Measurements from ENCODE around the gene HCRTR2. TPM values are rescaled to one million over a fixed set of nuclear protein-coding genes. Genes with fewer than 3 reads are reported as not detected.
"Not testable (repeated sequence)": the region's sequence is repeated elsewhere in the genome, so short reads cannot be mapped to it uniquely, and the experiment has no call there.

The HCRTR2 gene
- total RNA-seq, 1 donor from 2014 or later = not detected

DNA sequence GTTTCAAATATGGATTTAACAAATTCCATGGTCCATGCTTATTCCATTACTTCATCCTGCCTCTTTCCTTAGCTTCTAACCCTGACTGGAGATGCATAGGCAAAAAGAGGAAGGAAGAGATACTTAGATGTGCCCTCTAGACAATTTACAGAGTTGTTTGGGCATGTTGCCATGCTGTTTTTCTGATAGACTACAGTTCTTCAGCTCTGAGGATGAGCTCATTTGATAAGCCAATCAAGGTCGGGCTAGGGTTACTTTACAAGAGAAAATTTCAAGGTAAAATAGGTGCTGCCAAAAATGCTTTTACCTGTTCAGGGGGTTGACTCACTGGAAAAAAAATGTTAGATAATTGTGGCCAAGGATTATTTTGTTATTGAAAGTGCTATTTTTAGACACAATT is 5.9 kb downstream of the HCRTR2 start:
- H3K9me3 Mint-ChIP-seq = peaks cover 5% of the 10 kb centered on the region
- no peaks in the 10 kb centered on the region for H3K36me3 Mint-ChIP-seq (ENCODE audit: low read depth)
- no peaks in the 10 kb centered on the region for H3K27me3 Mint-ChIP-seq (ENCODE audit: low read depth)
- H3K27ac Mint-ChIP-seq = no peak overlapping the region
- no peak for DNase-seq (ENCODE audit: low spot score)
- intact Hi-C loops (cut with micrococcal nuclease) = no loop called here
- no peak overlapping the region for H3K4me3 Mint-ChIP-seq (ENCODE audit: low read depth)
- H3K4me1 Mint-ChIP-seq (ENCODE audit: low read depth) = no peaks in the 10 kb centered on the region

DNA sequence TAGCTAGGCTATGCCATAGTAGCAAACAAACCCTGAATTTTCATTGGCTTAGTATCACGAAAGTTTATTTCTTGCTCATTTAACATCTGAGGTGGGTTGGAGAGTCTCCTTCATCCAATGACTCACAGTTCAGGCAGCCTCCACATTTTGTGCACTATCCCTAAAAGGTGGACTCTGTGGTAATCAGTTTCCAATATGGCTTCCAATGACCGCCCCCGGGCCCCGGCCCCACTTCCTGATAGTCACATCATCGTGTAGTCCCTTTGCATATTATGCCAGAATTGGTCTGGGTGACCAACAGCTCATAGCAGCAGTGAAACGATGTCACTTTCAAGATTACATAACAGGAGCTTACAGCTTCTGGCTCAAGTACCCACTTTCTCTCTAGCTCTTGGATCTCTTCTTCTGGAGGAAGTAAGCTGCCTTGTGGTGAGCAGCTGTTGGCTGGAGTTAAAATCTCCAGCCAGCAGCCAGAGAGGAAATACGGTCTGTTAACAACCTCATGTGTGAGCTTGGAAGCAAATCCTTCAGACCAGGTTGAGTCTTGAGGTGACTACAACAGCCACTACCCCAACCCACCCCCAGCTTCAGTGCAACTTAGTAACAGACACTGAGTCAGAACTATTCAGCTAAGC is 7.8 kb downstream of the HCRTR2 start:
- Mint-ChIP-seq H3K4me1 (ENCODE audit: low read depth) (no peaks in the 10 kb centered on the region), H3K36me3 (ENCODE audit: low read depth) (no peaks in the 10 kb centered on the region), H3K27ac (no peak overlapping the region), H3K4me3 (ENCODE audit: low read depth) (no peak overlapping the region), H3K27me3 (ENCODE audit: low read depth) (no peaks in the 10 kb centered on the region), H3K9me3 (peaks cover 5% of the 10 kb centered on the region)
- DNase-seq (ENCODE audit: low spot score) = no peak
- intact Hi-C loops (cut with micrococcal nuclease) = no loop called here

DNA sequence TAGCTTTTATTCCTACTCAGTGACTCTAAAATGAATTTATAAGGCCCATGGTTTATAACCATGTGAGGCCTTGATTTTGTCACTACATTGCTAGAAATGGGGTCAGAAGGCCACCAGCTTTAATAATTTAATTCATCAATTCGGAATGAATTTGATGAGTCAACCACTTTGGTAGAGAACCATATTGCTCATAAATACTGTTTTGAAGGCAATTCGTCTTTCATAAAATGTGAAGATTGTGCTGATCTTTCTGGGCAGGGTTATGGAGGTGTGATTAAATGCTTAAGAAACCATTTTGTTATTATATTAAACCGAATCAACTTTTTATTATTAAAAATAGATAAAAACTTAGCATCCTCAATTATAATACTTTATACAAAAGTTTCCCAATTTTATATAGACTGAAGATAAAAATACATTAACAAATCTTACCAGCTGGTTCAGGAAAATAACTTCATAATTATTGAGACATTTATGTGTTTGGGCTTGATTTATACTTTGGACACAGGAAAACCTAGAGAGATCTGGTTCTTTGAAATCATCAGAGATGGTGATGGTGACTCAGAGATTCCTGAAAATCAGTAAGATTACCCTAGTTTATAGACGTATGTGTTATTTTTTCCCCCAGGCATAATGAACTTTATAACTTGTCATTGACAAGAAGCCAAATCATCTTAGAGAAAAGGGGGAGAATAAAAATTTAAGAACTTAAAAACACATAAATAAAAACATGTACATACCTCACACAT is 10.6 kb downstream of the HCRTR2 start:
- no peaks in the 10 kb centered on the region for H3K27me3 Mint-ChIP-seq (ENCODE audit: low read depth)
- H3K4me1 Mint-ChIP-seq (ENCODE audit: low read depth) = no peaks in the 10 kb centered on the region
- H3K4me3 Mint-ChIP-seq (ENCODE audit: low read depth) = no peak overlapping the region
- DNase-seq (ENCODE audit: low spot score) = no peak
- no peak overlapping the region for H3K27ac Mint-ChIP-seq
- peaks cover 13% of the 10 kb centered on the region for H3K9me3 Mint-ChIP-seq
- H3K36me3 Mint-ChIP-seq (ENCODE audit: low read depth) = no peaks in the 10 kb centered on the region
- intact Hi-C loops (cut with micrococcal nuclease) = no loop called here

DNA sequence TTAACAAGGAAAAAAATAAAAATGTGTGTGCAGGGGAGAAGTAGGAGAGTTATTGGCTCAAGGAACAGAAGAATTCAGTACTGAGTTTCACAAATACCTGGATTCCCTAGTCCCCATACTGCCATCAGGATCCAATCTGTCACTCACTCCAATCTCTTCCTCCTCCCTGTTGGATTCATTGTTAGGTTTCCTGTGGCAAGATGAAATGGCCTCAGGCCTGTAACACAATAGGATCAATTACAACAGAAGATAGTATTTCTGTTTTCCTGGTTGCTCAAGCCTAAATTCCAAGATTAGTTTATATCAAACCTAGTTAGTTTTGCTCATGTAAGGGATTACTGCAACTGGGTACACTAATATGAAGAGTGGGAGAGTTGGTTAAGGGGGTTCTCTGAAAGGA is 24.4 kb downstream of the HCRTR2 start:
- Mint-ChIP-seq H3K9me3 (no peaks in the 10 kb centered on the region), H3K36me3 (ENCODE audit: low read depth) (no peaks in the 10 kb centered on the region), H3K27ac (no peak overlapping the region), H3K4me1 (ENCODE audit: low read depth) (no peaks in the 10 kb centered on the region), H3K27me3 (ENCODE audit: low read depth) (no peaks in the 10 kb centered on the region), H3K4me3 (ENCODE audit: low read depth) (no peak overlapping the region)
- intact Hi-C loops (cut with micrococcal nuclease) = no loop called here
- DNase-seq (ENCODE audit: low spot score) = no peak

DNA sequence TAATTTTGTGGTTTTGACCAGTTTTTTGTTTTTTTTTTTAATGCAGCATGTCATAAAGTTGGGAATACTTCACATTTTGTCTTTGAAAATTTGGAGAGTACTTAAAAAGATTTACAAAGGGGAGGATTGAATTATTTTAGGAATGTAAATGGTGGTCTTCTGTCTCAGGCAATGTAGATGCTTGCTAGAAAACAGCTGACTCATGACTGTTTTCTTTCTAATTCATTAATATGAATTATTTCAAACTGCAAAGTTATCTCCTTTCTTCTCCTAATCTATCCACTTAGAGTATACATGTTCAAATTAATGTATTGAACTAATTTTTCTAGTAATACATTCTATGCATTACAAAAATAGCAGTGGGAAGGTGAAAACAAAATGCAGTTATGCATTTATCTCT is 24.9 kb downstream of the HCRTR2 start:
- intact Hi-C loops (cut with micrococcal nuclease) = no loop called here
- Mint-ChIP-seq H3K36me3 (ENCODE audit: low read depth) (no peaks in the 10 kb centered on the region), H3K9me3 (no peaks in the 10 kb centered on the region), H3K4me1 (ENCODE audit: low read depth) (no peaks in the 10 kb centered on the region), H3K27me3 (ENCODE audit: low read depth) (no peaks in the 10 kb centered on the region), H3K27ac (no peak overlapping the region), H3K4me3 (ENCODE audit: low read depth) (no peak overlapping the region)
- DNase-seq (ENCODE audit: low spot score) = no peak

DNA sequence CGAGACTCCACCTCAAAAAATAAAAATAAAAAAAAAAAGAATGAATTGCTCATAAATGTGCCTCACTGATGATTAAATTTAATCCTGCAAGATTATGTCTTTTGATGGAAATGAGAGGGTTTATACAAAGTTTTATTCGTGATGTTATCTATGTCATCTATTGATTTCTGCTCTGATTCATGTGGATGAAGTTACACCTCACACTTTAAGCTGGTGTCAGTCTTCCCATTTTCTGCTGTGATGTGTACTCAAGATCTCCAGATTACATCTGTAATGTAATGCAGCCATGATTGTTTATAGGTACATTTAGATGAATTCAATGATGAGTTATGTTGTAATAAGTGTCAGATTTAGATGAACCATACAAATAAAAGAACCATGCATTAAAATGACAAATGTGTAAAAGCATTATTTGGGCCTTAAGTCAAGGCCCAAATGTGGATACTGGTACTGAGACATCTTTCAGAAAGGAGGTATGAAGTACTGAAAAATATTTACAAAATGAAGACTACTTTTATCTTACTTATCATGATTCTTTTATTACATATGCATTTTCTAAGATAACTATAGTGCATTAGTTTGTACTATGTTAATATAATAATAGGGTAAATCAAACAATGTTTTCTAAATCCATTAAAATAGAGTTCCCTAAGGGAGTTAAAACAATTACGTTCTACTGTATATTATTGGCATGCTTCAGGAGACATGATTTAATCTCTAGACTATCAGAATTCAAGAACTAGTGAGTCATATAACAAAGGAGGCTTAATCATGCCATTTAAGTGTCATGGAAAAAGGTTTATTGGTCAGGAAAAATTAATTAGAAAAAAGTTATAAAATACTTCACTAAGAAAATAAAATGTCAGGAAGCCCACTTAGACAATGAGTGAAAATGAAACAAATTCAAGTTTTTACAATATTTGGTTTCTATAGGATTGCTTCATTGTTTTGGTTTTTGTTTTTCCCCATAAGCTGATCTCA is 34.5 kb downstream of the HCRTR2 start:
- no peaks in the 10 kb centered on the region for H3K4me1 Mint-ChIP-seq (ENCODE audit: low read depth)
- DNase-seq (ENCODE audit: low spot score) = no peak
- H3K27ac Mint-ChIP-seq = no peak overlapping the region
- H3K27me3 Mint-ChIP-seq (ENCODE audit: low read depth) = no peaks in the 10 kb centered on the region
- intact Hi-C loops (cut with micrococcal nuclease) = no loop called here
- peaks cover 11% of the 10 kb centered on the region for H3K9me3 Mint-ChIP-seq
- H3K4me3 Mint-ChIP-seq (ENCODE audit: low read depth) = no peak overlapping the region
- no peaks in the 10 kb centered on the region for H3K36me3 Mint-ChIP-seq (ENCODE audit: low read depth)

DNA sequence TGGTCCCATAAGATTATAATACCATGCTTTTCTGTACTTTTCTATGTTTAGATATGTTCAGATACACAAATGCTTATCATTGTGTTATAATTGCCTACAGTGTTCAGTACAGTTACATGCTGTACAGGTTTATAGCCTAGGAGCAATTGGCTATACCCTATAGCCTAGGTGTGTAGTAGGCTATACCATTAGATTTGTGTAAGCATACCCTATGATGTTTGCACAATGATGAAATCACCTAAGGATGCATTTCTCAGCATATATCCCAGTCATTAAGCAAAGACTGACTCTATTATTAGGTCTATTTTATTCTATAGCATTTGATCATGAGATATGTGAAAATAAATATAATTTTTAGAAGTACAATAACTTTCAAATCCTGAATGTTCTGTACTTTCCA is 36.6 kb downstream of the HCRTR2 start:
- no peaks in the 10 kb centered on the region for H3K4me1 Mint-ChIP-seq (ENCODE audit: low read depth)
- H3K9me3 Mint-ChIP-seq = peaks cover 13% of the 10 kb centered on the region
- no peaks in the 10 kb centered on the region for H3K36me3 Mint-ChIP-seq (ENCODE audit: low read depth)
- H3K27me3 Mint-ChIP-seq (ENCODE audit: low read depth) = no peaks in the 10 kb centered on the region
- intact Hi-C loops (cut with micrococcal nuclease) = no loop called here
- no peak overlapping the region for H3K4me3 Mint-ChIP-seq (ENCODE audit: low read depth)
- no peak overlapping the region for H3K27ac Mint-ChIP-seq
- DNase-seq (ENCODE audit: low spot score) = no peak

DNA sequence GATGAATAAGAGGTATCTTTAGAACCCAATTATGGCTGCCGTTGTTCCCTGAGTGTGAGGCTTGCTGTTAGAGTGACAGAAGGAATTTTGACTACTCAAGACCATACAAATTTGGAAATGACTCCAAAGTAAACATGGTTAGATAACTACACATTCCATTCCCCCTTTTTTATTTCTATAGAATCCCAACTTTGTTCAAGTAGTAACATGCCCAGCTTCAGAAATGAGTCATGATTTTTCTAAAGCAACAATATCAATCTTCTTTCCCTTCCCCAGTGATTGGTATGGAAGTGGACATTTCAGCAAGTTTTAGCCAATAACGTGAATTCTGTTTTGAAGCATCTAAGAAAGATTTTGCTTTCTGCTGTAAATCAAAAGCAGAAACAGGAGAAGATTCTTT is 37.8 kb downstream of the HCRTR2 start:
- no peak overlapping the region for H3K27ac Mint-ChIP-seq

DNA sequence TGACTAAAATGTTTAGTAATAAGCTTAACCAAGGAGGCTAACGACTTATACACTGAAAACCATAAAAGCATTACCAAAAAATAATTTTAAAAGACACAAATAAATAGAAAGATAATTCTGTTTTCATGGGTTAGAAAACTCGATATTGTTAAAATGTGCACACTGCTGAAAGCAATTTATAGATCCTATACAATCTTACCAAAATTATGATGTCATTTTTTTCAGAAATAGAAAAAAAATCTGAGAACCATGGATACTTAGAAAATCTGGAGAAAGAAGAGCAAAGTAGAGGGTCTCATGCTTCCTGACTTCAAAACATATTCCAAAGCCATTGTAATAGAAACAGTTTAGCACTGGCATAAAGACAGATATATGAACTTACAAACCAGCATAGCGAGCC is 46.6 kb downstream of the HCRTR2 start:
- Mint-ChIP-seq H3K4me3 (ENCODE audit: low read depth) (no peak overlapping the region), H3K4me1 (ENCODE audit: low read depth) (no peaks in the 10 kb centered on the region), H3K36me3 (ENCODE audit: low read depth) (no peaks in the 10 kb centered on the region), H3K9me3 (peaks cover 4% of the 10 kb centered on the region), H3K27me3 (ENCODE audit: low read depth) (no peaks in the 10 kb centered on the region), H3K27ac (no peak overlapping the region)
- DNase-seq (ENCODE audit: low spot score) = no peak
- intact Hi-C loops (cut with micrococcal nuclease) = no loop called here

More for the DNA sequence above, 37.8 kb downstream of the HCRTR2 start:
- Mint-ChIP-seq H3K27me3 (ENCODE audit: low read depth) (no peaks in the 10 kb centered on the region), H3K36me3 (ENCODE audit: low read depth) (no peaks in the 10 kb centered on the region), H3K4me3 (ENCODE audit: low read depth) (no peak overlapping the region), H3K9me3 (peaks cover 13% of the 10 kb centered on the region), H3K4me1 (ENCODE audit: low read depth) (no peaks in the 10 kb centered on the region)
- no peak for DNase-seq (ENCODE audit: low spot score)
- intact Hi-C loops (cut with micrococcal nuclease) = no loop called here

DNA sequence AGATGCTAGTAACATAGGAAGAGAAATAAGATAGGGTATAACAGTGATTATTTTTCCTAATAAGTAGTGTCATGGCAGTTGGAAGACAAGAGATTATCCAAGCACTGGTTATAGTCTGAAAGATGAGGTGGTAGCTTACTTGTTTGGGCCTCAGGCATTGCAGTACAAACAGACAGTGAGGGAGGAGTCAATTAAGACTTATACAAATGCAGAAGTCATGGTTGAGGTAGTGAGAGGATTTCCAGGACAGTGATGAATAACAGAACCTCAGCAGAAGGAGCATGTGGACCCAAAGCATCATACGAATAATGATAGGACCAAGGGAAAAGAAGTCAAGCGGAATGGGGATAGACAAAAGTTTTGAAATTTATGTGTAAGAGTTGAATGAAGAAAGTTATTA is 53.5 kb downstream of the HCRTR2 start:
- no peak overlapping the region for H3K27ac Mint-ChIP-seq
- intact Hi-C loops (cut with micrococcal nuclease) = no loop called here
- no peak overlapping the region for H3K4me3 Mint-ChIP-seq (ENCODE audit: low read depth)
- no peaks in the 10 kb centered on the region for H3K4me1 Mint-ChIP-seq (ENCODE audit: low read depth)
- H3K36me3 Mint-ChIP-seq (ENCODE audit: low read depth) = no peaks in the 10 kb centered on the region
- no peak for DNase-seq (ENCODE audit: low spot score)
- H3K9me3 Mint-ChIP-seq = peaks cover 9% of the 10 kb centered on the region
- no peaks in the 10 kb centered on the region for H3K27me3 Mint-ChIP-seq (ENCODE audit: low read depth)

DNA sequence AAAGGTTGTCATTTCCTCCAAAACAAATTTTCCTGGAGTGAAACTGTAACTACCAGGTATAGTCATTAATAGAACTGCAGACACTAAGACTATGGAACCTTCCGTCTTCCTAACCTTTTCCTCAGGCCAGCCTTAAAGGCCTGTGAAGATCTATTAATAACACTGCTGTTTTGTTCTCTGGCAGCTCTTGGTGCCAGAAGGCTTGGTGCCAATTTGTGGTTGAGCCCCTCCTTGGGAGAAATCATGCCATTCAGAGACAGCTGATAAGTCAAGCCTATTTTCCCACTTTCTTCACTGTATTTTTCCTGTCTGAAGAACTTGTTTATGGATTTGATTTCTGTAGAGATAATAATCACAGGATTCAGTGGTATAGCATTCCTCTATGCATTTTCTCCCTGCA is 64.8 kb downstream of the HCRTR2 start:
- no peak for DNase-seq (ENCODE audit: low spot score)
- H3K27ac Mint-ChIP-seq = no peak overlapping the region
- peaks cover 6% of the 10 kb centered on the region for H3K9me3 Mint-ChIP-seq
- H3K36me3 Mint-ChIP-seq (ENCODE audit: low read depth) = no peaks in the 10 kb centered on the region
- no peaks in the 10 kb centered on the region for H3K27me3 Mint-ChIP-seq (ENCODE audit: low read depth)
- H3K4me1 Mint-ChIP-seq (ENCODE audit: low read depth) = no peaks in the 10 kb centered on the region
- no peak overlapping the region for H3K4me3 Mint-ChIP-seq (ENCODE audit: low read depth)
- intact Hi-C loops (cut with micrococcal nuclease) = no loop called here

DNA sequence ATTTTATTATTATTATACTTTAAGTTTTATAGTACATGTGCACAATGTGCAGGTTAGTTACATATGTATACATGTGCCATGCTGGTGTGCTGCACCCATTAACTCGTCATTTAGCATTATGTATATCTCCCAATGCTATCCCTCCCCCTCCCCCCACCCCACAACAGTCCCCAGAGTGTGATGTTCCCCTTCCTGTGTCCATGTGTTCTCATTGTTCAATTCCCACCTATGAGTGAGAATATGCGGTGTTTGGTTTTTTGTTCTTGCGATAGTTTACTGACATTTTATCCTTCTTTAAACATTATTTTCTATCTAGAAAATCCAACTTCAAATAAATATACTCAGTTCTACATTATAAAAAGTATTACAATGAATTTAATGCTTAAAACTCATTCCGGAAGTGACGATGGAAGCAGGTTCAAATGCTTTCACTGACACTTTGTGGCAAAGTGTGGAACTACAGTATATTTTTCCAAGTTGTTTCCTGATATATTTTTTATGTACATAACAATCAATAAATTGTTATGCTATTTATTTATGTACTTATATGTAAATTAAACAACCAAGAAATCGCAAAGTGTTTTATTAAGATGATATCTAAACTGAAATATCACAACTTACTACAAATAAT is 66.8 kb downstream of the HCRTR2 start:
- H3K9me3 Mint-ChIP-seq; H3K27ac Mint-ChIP-seq; H3K27me3 Mint-ChIP-seq (ENCODE audit: low read depth); H3K4me1 Mint-ChIP-seq (ENCODE audit: low read depth); H3K4me3 Mint-ChIP-seq (ENCODE audit: low read depth); intact Hi-C loops (cut with micrococcal nuclease); DNase-seq (ENCODE audit: low spot score); H3K36me3 Mint-ChIP-seq (ENCODE audit: low read depth): not testable (repeated sequence)

Measured in activated T-helper 2 cell treated with anti-CD3 and anti-CD28 coated beads, Interferon-gamma antibody, Interleukin-2, Interleukin-4, amounts not matched to agents 10 μg/mL and 5 μg/mL and 100 μg/mL, durations not matched to agents 14 hours and 24 hours and 36 hours (primary cell).